ENCODE measurements around the gene TMEM192. TPM values are rescaled to one million over a fixed set of nuclear protein-coding genes. Genes with fewer than 3 reads are reported as not detected.

Gene TMEM192
- total RNA-seq, 2 experiments from 2014 or later: 6.6 to 15.5 TPM

- no peak for DNase-seq (ENCODE audit: low spot score)
- no peak overlapping the region for H2AFZ ChIP-seq (ENCODE audit: low read length)
- H3K4me2 ChIP-seq (ENCODE audit: low read length): no peak overlapping the region
- H3K4me1 ChIP-seq (ENCODE audit: insufficient read depth, low read length, poor library complexity, severe bottlenecking): no peaks in the 10 kb centered on the region
- TF ChIP-seq CTCF (conservative IDR thresholded peaks at IDR 0.05; ENCODE audit: low read length): no peak
- H3K4me3 ChIP-seq (ENCODE audit: low read depth, low read length, poor library complexity, severe bottlenecking): no peak overlapping the region
- no peaks in the 10 kb centered on the region for H3K9me2 ChIP-seq (ENCODE audit: insufficient read depth, low read length)
- H3K9me3 ChIP-seq (ENCODE audit: low read length): no peaks in the 10 kb centered on the region
- no TSS peak for BruUV-seq (replicated peaks)
- no peaks in the 10 kb centered on the region for H4K20me1 ChIP-seq (ENCODE audit: insufficient read depth, low read length)
- no peaks in the 10 kb centered on the region for H3K79me2 ChIP-seq (ENCODE audit: insufficient read depth, low read depth, low read length)
- ChIA-PET POLR2A (no interaction called here), CTCF (ENCODE audit: unreplicated experiment) (no interaction called here)
- no peak overlapping the region for H3K27ac ChIP-seq (ENCODE audit: low read depth, low read length, poor library complexity, severe bottlenecking)
- intact Hi-C loops (cut with micrococcal nuclease; ENCODE audit: unreplicated experiment): no loop called here
- H3K36me3 ChIP-seq (ENCODE audit: insufficient read depth, low read length): no peaks in the 10 kb centered on the region
Observed at GRCh38 chr4:165156906-165157305, 44.2 kb upstream of the TMEM192 start.

- no peaks in the 10 kb centered on the region for H3K9me2 ChIP-seq (ENCODE audit: insufficient read depth, low read length)
- TF ChIP-seq EZH2phosphoT487 (IDR thresholded peaks at IDR 0.05; ENCODE audit: borderline replicate concordance, low read depth, low read length): no peak
- TF ChIP-seq CTCF (conservative IDR thresholded peaks at IDR 0.05; ENCODE audit: low read length): no peak
- CTCF ChIA-PET (ENCODE audit: unreplicated experiment): no interaction called here
- H3K79me2 ChIP-seq (ENCODE audit: insufficient read depth, low read depth, low read length): no peaks in the 10 kb centered on the region
- DNase-seq (ENCODE audit: low spot score): no peak
- no peaks in the 10 kb centered on the region for H3K9me3 ChIP-seq (ENCODE audit: low read length)
- no peak overlapping the region for H3K4me2 ChIP-seq (ENCODE audit: low read length)
- H3K4me1 ChIP-seq (ENCODE audit: insufficient read depth, low read length, poor library complexity, severe bottlenecking): no peaks in the 10 kb centered on the region
- no peak overlapping the region for H2AFZ ChIP-seq (ENCODE audit: low read length)
- BruUV-seq (replicated peaks): no TSS peak
- no peaks in the 10 kb centered on the region for H3K36me3 ChIP-seq (ENCODE audit: insufficient read depth, low read length)
- POLR2A ChIA-PET: interaction anchor here (0.7 kb wide), 1 partner anchor 23 kb away, joined by 3 read pairs; no protein-coding TSS in a partner anchor
- intact Hi-C loops (cut with micrococcal nuclease; ENCODE audit: unreplicated experiment): no loop called here
- H3K4me3 ChIP-seq (ENCODE audit: low read depth, low read length, poor library complexity, severe bottlenecking): no peak overlapping the region
- H3K27ac ChIP-seq (ENCODE audit: low read depth, low read length, poor library complexity, severe bottlenecking): no peak overlapping the region
- no peaks in the 10 kb centered on the region for H4K20me1 ChIP-seq (ENCODE audit: insufficient read depth, low read length)
Observed at GRCh38 chr4:165154482-165154881, 41.8 kb upstream of the TMEM192 start.

- Histone ChIP-seq H2AFZ (ENCODE audit: low read length) (no peak overlapping the region), H3K4me2 (ENCODE audit: low read length) (no peak overlapping the region), H3K9me3 (ENCODE audit: low read length) (no peaks in the 10 kb centered on the region), H3K4me3 (ENCODE audit: low read depth, low read length, poor library complexity, severe bottlenecking) (no peak overlapping the region), H3K27ac (ENCODE audit: low read depth, low read length, poor library complexity, severe bottlenecking) (no peak overlapping the region), H3K4me1 (ENCODE audit: insufficient read depth, low read length, poor library complexity, severe bottlenecking) (no peaks in the 10 kb centered on the region), H3K9me2 (ENCODE audit: insufficient read depth, low read length) (no peaks in the 10 kb centered on the region), H4K20me1 (ENCODE audit: insufficient read depth, low read length) (no peaks in the 10 kb centered on the region), H3K36me3 (ENCODE audit: insufficient read depth, low read length) (no peaks in the 10 kb centered on the region), H3K79me2 (ENCODE audit: insufficient read depth, low read depth, low read length) (no peaks in the 10 kb centered on the region)
- BruUV-seq (replicated peaks): no TSS peak
- intact Hi-C loops (cut with micrococcal nuclease; ENCODE audit: unreplicated experiment): no loop called here
- no peak for DNase-seq (ENCODE audit: low spot score)
- ChIA-PET CTCF (ENCODE audit: unreplicated experiment) (no interaction called here), POLR2A (interaction anchor here (1.2 kb wide), 1 partner anchor 12 kb away, joined by 4 read pairs; no protein-coding TSS in a partner anchor)
- TF ChIP-seq CTCF (conservative IDR thresholded peaks at IDR 0.05; ENCODE audit: low read length) (no peak), EZH2phosphoT487 (IDR thresholded peaks at IDR 0.05; ENCODE audit: borderline replicate concordance, low read depth, low read length) (no peak)
Observed at GRCh38 chr4:165152527-165152926, 39.9 kb upstream of the TMEM192 start.
